H1 (cell line): ENCODE results near the gene ZNF618. TPM values are rescaled to one million over a fixed set of nuclear protein-coding genes. Genes with fewer than 3 reads are reported as not detected.

Experiments
- POU5F1 ChIP-seq: IDR thresholded peaks from 2 replicates; pipeline ENCODE4 v1.6.1; 2011; ENCODE audit warnings: low read depth, mild to moderate bottlenecking, low read length, moderate library complexity
- polyA plus RNA-seq, 7 experiments: library from polyadenylated mRNA; depleted of rRNA in 3 of 7; stranded (reverse) in 5 of 7; unstranded in 2 of 7; fragments of >200 nt in 5 of 7; fragments of 200-250 nt in 2 of 7; gene quantifications; 1 replicate in 5 of 7; 2 replicates in 1 of 7; 4 replicates in 1 of 7; pipeline versions ENCODE4 v1.2.1 to v1.2.3, GENCODE V29; 2011 to 2013; ENCODE audit warnings: missing spikeins in 2 of 7, mixed read lengths in 2 of 7
- total RNA-seq: library from RNA; stranded (reverse); fragmentation: NEBNext Ultra II Directional; extraction: Animal tissue kit (Norgen Biotek cat#: 25700); gene quantifications from 2 replicates; pipeline ENCODE4 v1.2.1, GENCODE V29; 2021
- TF ChIP-seq, protein P1 (sequence below): IDR thresholded peaks from 2 replicates; pipeline ENCODE4 v1.6.1; 2011; ENCODE audit warnings: low read depth, mild to moderate bottlenecking, low read length; ENCODE audit not compliant: insufficient read depth

Gene ZNF618
- total and polyA plus RNA-seq, 2 of the 8 experiments (the other 6 are each of a cell fraction or from before 2014, with no cell fraction given), result 9.6 to 28.5 TPM

DNA sequence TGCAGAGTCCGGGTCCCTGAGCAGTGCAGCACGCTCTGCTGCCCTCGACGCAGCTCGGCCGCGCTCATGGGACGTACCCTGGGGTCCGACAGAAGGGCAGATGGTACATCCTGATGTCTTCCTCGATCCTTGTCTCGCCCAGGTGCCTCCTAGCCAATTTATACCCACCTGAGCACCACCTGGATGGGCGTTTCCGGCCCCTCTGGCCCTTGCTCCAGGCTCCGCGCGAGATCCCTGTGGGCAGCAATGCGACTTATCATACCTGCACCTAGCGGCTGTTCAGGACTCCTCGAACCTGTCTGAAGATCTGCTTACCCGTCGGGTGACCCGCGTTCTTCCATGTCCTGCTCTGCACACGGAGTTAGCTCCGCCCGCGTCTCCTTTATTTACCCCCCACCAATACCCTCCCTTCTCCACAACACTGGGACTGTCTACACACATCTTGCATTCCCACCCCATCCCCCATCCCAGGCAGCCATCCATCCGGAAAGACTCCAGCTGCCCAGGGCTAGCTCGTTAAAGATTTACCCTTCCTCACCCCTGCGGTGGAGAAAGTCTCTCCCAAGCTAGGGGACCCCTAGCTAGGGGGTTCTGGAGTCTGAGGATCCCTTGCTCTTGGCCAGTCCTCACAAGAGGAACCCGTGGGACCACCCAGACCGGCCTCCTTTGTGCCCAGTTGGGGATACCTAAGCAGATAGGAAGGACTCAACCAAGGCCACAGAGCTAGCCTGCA is 223.0 kb downstream of the ZNF618 start, which contains the start of gene KIF12 (continued):
- TF ChIP-seq, protein P1, sequence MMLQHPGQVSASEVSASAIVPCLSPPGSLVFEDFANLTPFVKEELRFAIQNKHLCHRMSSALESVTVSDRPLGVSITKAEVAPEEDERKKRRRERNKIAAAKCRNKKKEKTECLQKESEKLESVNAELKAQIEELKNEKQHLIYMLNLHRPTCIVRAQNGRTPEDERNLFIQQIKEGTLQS, result no peak
- TF ChIP-seq POU5F1, result no peak
